Measurements from ENCODE around the gene COL9A1. TPM values are rescaled to one million over a fixed set of nuclear protein-coding genes. Genes with fewer than 3 reads are reported as not detected.

COL9A1 gene
- total and polyA plus RNA-seq, 9 of the 15 experiments (the other 6 are each of a cell fraction or from before 2014, with no cell fraction given) = 0.01 to 0.13 (median 0.06) TPM; not detected in 1

GRCh38 chr6:70309243-70309642 lies 6.4 kb upstream of the COL9A1 start:
- Histone ChIP-seq H3K9me1 (ENCODE audit: control insufficient read depth, insufficient read depth, low read length) (no peaks in the 10 kb centered on the region), H3K4me1 (replicated peaks in 1 of 2; ENCODE audit: control insufficient read depth in 2 of 2, insufficient read depth in 2 of 2, low read length in 2 of 2) (no peaks in the 10 kb centered on the region; a peak in 1 of 5 replicates), H3K79me2 (ENCODE audit: control insufficient read depth, insufficient read depth, low read length) (no peaks in the 10 kb centered on the region), H3K27me3 (ENCODE audit: control insufficient read depth in 2 of 2, insufficient read depth in 2 of 2, low read length in 2 of 2) (peaks cover 0 to 11% of the 10 kb centered on the region in 2 experiments; a peak in 2 of 5 replicates), H3K4me3 (no peak overlapping the region), H3K27ac (ENCODE audit: extremely low read depth, low read depth, low read length) (no peak overlapping the region), H3K36me3 (ENCODE audit: control insufficient read depth, insufficient read depth, low read length) (no peaks in the 10 kb centered on the region), H3K9ac (ENCODE audit: insufficient read depth in 1 of 2, low read depth in 2 of 2, low read length in 2 of 2) (no peak overlapping the region), H3K9me3 (replicated peaks; ENCODE audit: control insufficient read depth, insufficient read depth, low read depth, low read length) (no peaks in the 10 kb centered on the region), H4K20me1 (replicated peaks; ENCODE audit: control insufficient read depth, insufficient read depth, low read length) (no peaks in the 10 kb centered on the region), H3K4me2 (ENCODE audit: insufficient read depth, low read length) (no peak overlapping the region), H2AFZ (ENCODE audit: low read depth, low read length) (no peak overlapping the region)
- intact Hi-C loops (cut with micrococcal nuclease) (loop anchor here (2.0 kb wide), 1 partner anchor 88 kb away; no protein-coding TSS in a partner anchor), in situ Hi-C loops (cut with MboI) (loop anchor here (5.0 to 10.0 kb wide), 2 partner anchors 58 to 386 kb away; no protein-coding TSS in a partner anchor)
- POLR2A ChIA-PET = interaction anchor here (1.0 to 1.9 kb wide), 5 partner anchors 14 to 86 kb away, joined by 3 to 10 read pairs (median 3); no protein-coding TSS in a partner anchor
- CTCF ChIA-PET (ENCODE audit: low intra/inter-chr PET ratio) = interaction anchor here (0.9 to 4.9 kb wide), 3 partner anchors 61 to 647 kb away, joined by 4 to 77 read pairs (median 6); no protein-coding TSS in a partner anchor
- no peak for DNase-seq (ENCODE audit: extremely low read depth in 1 of 4, low spot score in 3 of 4)
- no peak for ATAC-seq
- FAIRE-seq = no peak
- WGBS (ENCODE audit: insufficient coverage, low coverage, missing lambda C conversion rate) = 3% methylated on average over 2 of the region's 2 CpGs
- no TSS peak for BruUV-seq (replicated peaks)
- no peak for TF ChIP-seq NR4A1 (CRISPR knock-in tag; IDR thresholded peaks at IDR 0.05)
- no peak for TF ChIP-seq NR4A1 (tag; IDR thresholded peaks at IDR 0.05)
- no peak for TF ChIP-seq BACH1 (tag; IDR thresholded peaks at IDR 0.05)
- TF ChIP-seq, protein P1, sequence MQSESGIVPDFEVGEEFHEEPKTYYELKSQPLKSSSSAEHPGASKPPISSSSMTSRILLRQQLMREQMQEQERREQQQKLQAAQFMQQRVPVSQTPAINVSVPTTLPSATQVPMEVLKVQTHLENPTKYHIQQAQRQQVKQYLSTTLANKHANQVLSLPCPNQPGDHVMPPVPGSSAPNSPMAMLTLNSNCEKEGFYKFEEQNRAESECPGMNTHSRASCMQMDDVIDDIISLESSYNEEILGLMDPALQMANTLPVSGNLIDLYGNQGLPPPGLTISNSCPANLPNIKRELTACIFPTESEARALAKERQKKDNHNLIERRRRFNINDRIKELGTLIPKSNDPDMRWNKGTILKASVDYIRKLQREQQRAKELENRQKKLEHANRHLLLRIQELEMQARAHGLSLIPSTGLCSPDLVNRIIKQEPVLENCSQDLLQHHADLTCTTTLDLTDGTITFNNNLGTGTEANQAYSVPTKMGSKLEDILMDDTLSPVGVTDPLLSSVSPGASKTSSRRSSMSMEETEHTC (IDR thresholded peaks at IDR 0.05) = no peak
- TF ChIP-seq E2F4 (CRISPR knock-in tag; IDR thresholded peaks at IDR 0.05; ENCODE audit: low read depth) = no peak
- no peak for TF ChIP-seq PRDM10 (IDR thresholded peaks at IDR 0.05; ENCODE audit: partially characterized antibody)
- no peak for TF ChIP-seq RHOXF2B (CRISPR knock-in tag; conservative IDR thresholded peaks at IDR 0.05)
- no peak for TF ChIP-seq KHSRP (IDR thresholded peaks at IDR 0.05)
- no peak for TF ChIP-seq SPI1 (IDR thresholded peaks at IDR 0.05; ENCODE audit: borderline replicate concordance, low read depth, low read length)
- no peak for TF ChIP-seq HNRNPL (IDR thresholded peaks at IDR 0.05; ENCODE audit: low read depth, low read length)
- TF ChIP-seq CREB5 (CRISPR knock-in tag; IDR thresholded peaks at IDR 0.05) = no peak
- no peak for TF ChIP-seq ELF4 (CRISPR knock-in tag; IDR thresholded peaks at IDR 0.05)
- TF ChIP-seq PCBP2 (IDR thresholded peaks at IDR 0.05; ENCODE audit: low read depth, low read length, poor library complexity, severe bottlenecking) = no peak
- TF ChIP-seq ZNF232 (CRISPR knock-in tag; IDR thresholded peaks at IDR 0.05) = no peak
- no peak for TF ChIP-seq TEAD4 (IDR thresholded peaks at IDR 0.05; ENCODE audit: low read length)
- no peak for TF ChIP-seq TEAD4 (CRISPR knock-in tag; IDR thresholded peaks at IDR 0.05; ENCODE audit: borderline replicate concordance)

Data from K562 (cell line).